ENCODE data around the gene FBXL14. TPM values are rescaled to one million over a fixed set of nuclear protein-coding genes. Genes with fewer than 3 reads are reported as not detected.

The FBXL14 gene
- total and polyA plus RNA-seq, 2 of the 13 experiments (the other 11 are each of a cell fraction or from before 2014, with no cell fraction given): 7.0 to 7.4 TPM

GRCh38 chr12:1580526-1580925 lies 13.9 kb downstream of the FBXL14 start:
- no peak for TF ChIP-seq ARNTL (CRISPR knock-in tag; IDR thresholded peaks at IDR 0.05)
- no peak for TF ChIP-seq BORCS8-MEF2B (CRISPR knock-in tag; IDR thresholded peaks at IDR 0.05)
- no peak for TF ChIP-seq ZNF101 (CRISPR knock-in tag; IDR thresholded peaks at IDR 0.05; ENCODE audit: borderline replicate concordance, low read depth)
- TF ChIP-seq ZNF230 (CRISPR knock-in tag; IDR thresholded peaks at IDR 0.05): no peak
- TF ChIP-seq RAD51 (IDR thresholded peaks at IDR 0.05; ENCODE audit: borderline replicate concordance): no peak
- no peak for TF ChIP-seq ZNF468 (CRISPR knock-in tag; IDR thresholded peaks at IDR 0.05)
- no peak for TF ChIP-seq ZBTB43 (CRISPR knock-in tag; conservative IDR thresholded peaks at IDR 0.05)
- no peak for TF ChIP-seq BHLHE40 (IDR thresholded peaks at IDR 0.05; ENCODE audit: low read length)
- TF ChIP-seq SAFB2 (CRISPR knock-in tag; IDR thresholded peaks at IDR 0.05; ENCODE audit: borderline replicate concordance, low read depth): no peak
- no peak for TF ChIP-seq PTBP1 (IDR thresholded peaks at IDR 0.05; ENCODE audit: low read depth, low read length, poor library complexity, severe bottlenecking)
- TF ChIP-seq SNRNP70 (IDR thresholded peaks at IDR 0.05; ENCODE audit: low read depth, low read length): no peak
- TF ChIP-seq ZBED4 (CRISPR knock-in tag; IDR thresholded peaks at IDR 0.05; ENCODE audit: borderline replicate concordance): no peak
- no peak for TF ChIP-seq ZBTB42 (CRISPR knock-in tag; IDR thresholded peaks at IDR 0.05)
- TF ChIP-seq ZNF550 (CRISPR knock-in tag; IDR thresholded peaks at IDR 0.05; ENCODE audit: borderline replicate concordance): no peak
- TF ChIP-seq SOX13 (IDR thresholded peaks at IDR 0.05): no peak
- TF ChIP-seq SOX13 (CRISPR knock-in tag; conservative IDR thresholded peaks at IDR 0.05 in 1 of 2, IDR thresholded peaks at IDR 0.05 in 1 of 2): no peak
- TF ChIP-seq PAF1 (CRISPR knock-in tag; IDR thresholded peaks at IDR 0.05): no peak
- Histone ChIP-seq H3K9ac (ENCODE audit: insufficient read depth, low read depth, low read length) (no peak overlapping the region), H3K9me3 (ENCODE audit: low read length) (no peaks in the 10 kb centered on the region), H3K27me3 (ENCODE audit: control insufficient read depth in 1 of 2, insufficient read depth in 2 of 2, low read length in 2 of 2) (peaks cover 12 to 36% of the 10 kb centered on the region in 2 experiments; a peak in 3 of 5 replicates), H3K4me2 (ENCODE audit: low read depth, low read length) (no peak overlapping the region), H3K79me2 (ENCODE audit: insufficient read depth, low read length) (no peaks in the 10 kb centered on the region), H3K4me1 (ENCODE audit: insufficient read depth, low read length) (peaks cover 38% of the 10 kb centered on the region), H3K4me3 (replicated peaks in 1 of 3; ENCODE audit: insufficient read depth in 1 of 3, low read depth in 2 of 3, low read length in 3 of 3) (no peak overlapping the region), H4K20me1 (ENCODE audit: insufficient read depth, low read length) (no peaks in the 10 kb centered on the region), H3K27ac (ENCODE audit: extremely low read length, insufficient read depth, low read length) (no peak overlapping the region), H2AFZ (ENCODE audit: low read length) (no peak overlapping the region), H3K36me3 (replicated peaks in 1 of 2; ENCODE audit: control insufficient read depth in 1 of 2, insufficient read depth in 2 of 2, low read length in 2 of 2) (no peaks in the 10 kb centered on the region)
- WGBS (ENCODE audit: low lambda C conversion rate): 85% methylated on average over 3 of the region's 3 CpGs
- FAIRE-seq (no peak), ATAC-seq (no peak), DNase-seq (ENCODE audit: low spot score) (no peak)
- POLR2A ChIA-PET: no interaction called here
- in situ Hi-C loops (cut with HindIII; ENCODE audit: extremely low pct_ligation_motif_present, low pct_unique_long_range_greater_than_20kb) (loop anchor here (25.0 kb wide), 1 partner anchor 1018 kb away; no protein-coding TSS in a partner anchor), intact Hi-C loops (cut with micrococcal nuclease; ENCODE audit: unreplicated experiment) (no loop called here)
- no TSS peak for BruUV-seq (replicated peaks)
- CTCF ChIA-PET (ENCODE audit: low intra/inter-chr PET ratio, low total read pairs): no interaction called here

All from HepG2 (cell line).